K562 (cell line): ENCODE data around the gene TXNRD3.

Experiments used
- CTCF ChIP-seq, 3 experiments: IDR thresholded peaks in 2 of 3; conservative IDR thresholded peaks in 1 of 3; 2 replicates each; pipeline ENCODE4 v1.5.1; 2011 to 2012; ENCODE audit warnings: low read length in 3 of 3, mild to moderate bottlenecking in 3 of 3, control low read depth in 2 of 3, improper control_type of control experiment in 1 of 3, inconsistent platforms in 1 of 3, low read depth in 1 of 3, mixed read lengths in 1 of 3, moderate library complexity in 1 of 3; ENCODE audit not compliant: insufficient read depth in 2 of 3
- CXXC5 ChIP-seq: fragments of 250-450 bp; sonication (Bioruptor Pico); IDR thresholded peaks from 2 replicates; pipeline ENCODE4 v1.8.0; 2022; ENCODE audit warnings: inconsistent platforms, mild to moderate bottlenecking, moderate library complexity
- GABPA ChIP-seq: fragments of 200-800 bp; sonication (Bioruptor generic); conservative IDR thresholded peaks from 2 replicates; pipeline ENCODE4 v1.6.1; 2016; ENCODE audit warnings: low read depth, missing genetic modification characterization, missing compliant biosample characterization
- NR2C1 ChIP-seq, 2 experiments: fragments of 450-650 bp; IDR thresholded peaks; 2 replicates each; pipeline ENCODE4 v1.6.1; 2017; ENCODE audit warnings: mild to moderate bottlenecking in 2 of 2, antibody characterized with exemption in 1 of 2, inconsistent platforms in 1 of 2, missing compliant biosample characterization in 1 of 2, missing genetic modification characterization in 1 of 2
- POU5F1 ChIP-seq: fragments of 150-350 bp; IDR thresholded peaks from 2 replicates; pipeline ENCODE4 v1.6.1; 2014; ENCODE audit warnings: borderline replicate concordance, low read length, low read depth, mild to moderate bottlenecking; ENCODE audit not compliant: partially characterized antibody
- SREBF2 ChIP-seq: sonication (generic); formaldehyde crosslinking; IDR thresholded peaks from 2 replicates; pipeline ENCODE4 v1.4.0; 2020; ENCODE audit warnings: mild to moderate bottlenecking, missing genetic modification reagents
- UBTF ChIP-seq, 2 experiments: IDR thresholded peaks; 2 replicates each; pipeline ENCODE4 v1.6.1; 2012; ENCODE audit warnings: improper control_type of control experiment in 2 of 2, low read depth in 2 of 2, low read length in 2 of 2, borderline replicate concordance in 1 of 2

- TF ChIP-seq CTCF (IDR thresholded peaks at IDR 0.05 in 2 of 3, conservative IDR thresholded peaks at IDR 0.05 in 1 of 3; ENCODE audit: insufficient read depth in 2 of 3, low read depth in 1 of 3, low read length in 3 of 3) (no peak), UBTF (IDR thresholded peaks at IDR 0.05; ENCODE audit: borderline replicate concordance in 1 of 2, low read depth in 2 of 2, low read length in 2 of 2) (no peak), CXXC5 (no peak), SREBF2 (no peak), GABPA (tag) (no peak), NR2C1 (IDR thresholded peaks at IDR 0.05) (no peak), NR2C1 (tag; IDR thresholded peaks at IDR 0.05) (no peak), POU5F1 (no peak)
Observed at GRCh38 chr3:126618021-126618420, 36.9 kb downstream of the TXNRD3 start.
